H1 (cell line): ENCODE measurements around the gene ELMO1. TPM values are rescaled to one million over a fixed set of nuclear protein-coding genes. Genes with fewer than 3 reads are reported as not detected.

ENCODE experiments used
- CTCF ChIA-PET: fragments of 300-600 bp; sonication (Branson Sonifier 250); formaldehyde crosslinking; loops from one replicate; lab custom pipeline; 2021; ENCODE audit not compliant: partially characterized antibody; lab: Charles Lee
- POLR2A ChIA-PET: fragments of 300-600 bp; sonication (Branson Sonifier 250); formaldehyde crosslinking; loops from one replicate; lab custom pipeline; 2021; ENCODE audit warnings: inconsistent platforms; ENCODE audit not compliant: partially characterized antibody; lab: Charles Lee
- DNase-seq, 2 experiments: peaks; one replicate each; pipeline versions ENCODE4 v3.0.0 to v3.0.0-alpha.2; 2010 to 2022; ENCODE audit warnings: low spot score in 2 of 2, low read depth in 1 of 2, mixed read lengths in 1 of 2
- FAIRE-seq: peaks from 2 replicates; lab custom pipeline; 2011; peaks lifted over from hg19 to GRCh38; lab: Jason Lieb, UNC
- H2AFZ ChIP-seq: 2 replicates; pipeline ENCODE4 v1.8.1; 2012; ENCODE audit warnings: low read length, inconsistent platforms
- H2AK5ac ChIP-seq: 2 replicates; pipeline ENCODE4 v1.6.1; 2013; ENCODE audit warnings: low read depth, low read length
- H2BK120ac ChIP-seq: replicated peaks from 2 replicates; pipeline ENCODE3; 2013; ENCODE audit warnings: low read depth, low read length, inconsistent platforms
- H2BK12ac ChIP-seq: 2 replicates; pipeline ENCODE4 v1.6.1; 2013; ENCODE audit warnings: low read depth, low read length
- H2BK15ac ChIP-seq: 2 replicates; pipeline ENCODE4 v1.6.1; 2013; ENCODE audit warnings: low read length
- H2BK20ac ChIP-seq: 2 replicates; pipeline ENCODE4 v1.6.1; 2013; ENCODE audit warnings: low read length
- H2BK5ac ChIP-seq: 2 replicates; pipeline ENCODE4 v1.6.1; 2013; ENCODE audit warnings: low read depth, low read length
- H3K14ac ChIP-seq: 2 replicates; pipeline ENCODE4 v1.6.1; 2013; ENCODE audit warnings: inconsistent platforms; ENCODE audit not compliant: insufficient read length
- H3K18ac ChIP-seq: 2 replicates; pipeline ENCODE4 v1.6.1; 2013; ENCODE audit warnings: low read length; ENCODE audit errors: extremely low read depth
- H3K23ac ChIP-seq: 2 replicates; pipeline ENCODE4 v1.6.1; 2013; ENCODE audit warnings: inconsistent platforms; ENCODE audit not compliant: insufficient read length
- H3K23me2 ChIP-seq: 2 replicates; pipeline ENCODE4 v1.6.1; 2013; ENCODE audit warnings: low read depth, low read length
- H3K27ac ChIP-seq: 2 replicates; pipeline ENCODE4 v1.6.1; 2011; ENCODE audit warnings: low read depth, low read length, inconsistent platforms
- H3K27me3 ChIP-seq, 4 experiments: replicated peaks in 1 of 4; 1 replicate in 1 of 4; 2 replicates in 3 of 4; pipeline versions ENCODE4 v1.6.1 to v1.8.1; 2011 to 2013; ENCODE audit warnings: low read length in 3 of 4, mild to moderate bottlenecking in 3 of 4, inconsistent platforms in 2 of 4, mixed read lengths in 2 of 4, moderate library complexity in 1 of 4; ENCODE audit not compliant: control insufficient read depth in 3 of 4, insufficient read depth in 3 of 4; ENCODE audit errors: extremely low read depth in 1 of 4
- H3K36me3 ChIP-seq, 4 experiments: 2 replicates each; pipeline versions ENCODE4 v1.6.1 to v1.8.1; 2011 to 2013; ENCODE audit warnings: mild to moderate bottlenecking in 4 of 4, low read length in 3 of 4, moderate library complexity in 2 of 4, control low read depth in 1 of 4, inconsistent platforms in 1 of 4; ENCODE audit not compliant: insufficient read depth in 4 of 4, control insufficient read depth in 2 of 4
- H3K4ac ChIP-seq: replicated peaks from 2 replicates; pipeline ENCODE3; 2013; ENCODE audit warnings: low read length, low read depth, mixed read lengths, inconsistent platforms; ENCODE audit not compliant: insufficient read length
- H3K4me1 ChIP-seq, 4 experiments: replicated peaks in 1 of 4; 1 replicate in 1 of 4; 2 replicates in 3 of 4; pipeline versions ENCODE4 v1.6.1 to v1.8.1; 2011 to 2013; ENCODE audit warnings: low read length in 3 of 4, inconsistent platforms in 2 of 4, mixed read lengths in 1 of 4; ENCODE audit not compliant: insufficient read depth in 4 of 4, control insufficient read depth in 3 of 4
- H3K4me2 ChIP-seq, 2 experiments: 2 replicates each; pipeline versions ENCODE4 v1.6.1 to v1.8.1; 2011 to 2013; ENCODE audit warnings: low read depth in 2 of 2, low read length in 2 of 2, control low read depth in 1 of 2, inconsistent platforms in 1 of 2, mild to moderate bottlenecking in 1 of 2; ENCODE audit not compliant: insufficient read depth in 1 of 2
- H3K4me3 ChIP-seq, 4 experiments: fragments of 200-600, 300-600 bp in 1 of 4; sonication (generic), shearing (Covaris generic), sonication (Bioruptor Twin) in 1 of 4; 2 replicates each; pipeline versions ENCODE4 v1.5.1 to v1.8.1; 2011 to 2016; ENCODE audit warnings: low read length in 4 of 4, low read depth in 3 of 4, control low read depth in 2 of 4, inconsistent platforms in 2 of 4, mild to moderate bottlenecking in 2 of 4, mixed read lengths in 1 of 4, moderate library complexity in 1 of 4; ENCODE audit not compliant: insufficient read depth in 2 of 4; ENCODE audit errors: extremely low read depth in 1 of 4
- H3K56ac ChIP-seq: replicated peaks from 2 replicates; pipeline ENCODE3; 2013; ENCODE audit warnings: low read depth, mild to moderate bottlenecking, mixed read lengths, low read length, inconsistent platforms; ENCODE audit not compliant: insufficient read length
- H3K79me1 ChIP-seq: 2 replicates; pipeline ENCODE4 v1.6.1; 2013; ENCODE audit warnings: low read depth, low read length, control low read depth
- H3K79me2 ChIP-seq, 2 experiments: 2 replicates each; pipeline versions ENCODE4 v1.6.1 to v1.8.1; 2012 to 2013; ENCODE audit warnings: low read length in 2 of 2, mild to moderate bottlenecking in 2 of 2, inconsistent platforms in 1 of 2; ENCODE audit not compliant: insufficient read depth in 2 of 2, control insufficient read depth in 1 of 2
- H3K9ac ChIP-seq, 4 experiments: replicated peaks in 1 of 4; 1 replicate in 1 of 4; 2 replicates in 3 of 4; pipeline versions ENCODE4 v1.6.1 to v1.8.1; 2011 to 2013; ENCODE audit warnings: low read depth in 3 of 4, low read length in 3 of 4, control low read depth in 2 of 4, mild to moderate bottlenecking in 2 of 4, moderate library complexity in 2 of 4, inconsistent platforms in 1 of 4; ENCODE audit errors: extremely low read depth in 1 of 4
- H3K9me3 ChIP-seq, 2 experiments: 2 replicates each; pipeline versions ENCODE4 v1.6.1 to v1.8.1; 2012 to 2013; ENCODE audit warnings: mild to moderate bottlenecking in 2 of 2, moderate library complexity in 2 of 2, control low read depth in 1 of 2, inconsistent platforms in 1 of 2, low read depth in 1 of 2, low read length in 1 of 2, mixed read lengths in 1 of 2; ENCODE audit not compliant: insufficient read depth in 2 of 2
- H4K20me1 ChIP-seq, 2 experiments: replicated peaks in 1 of 2; 2 replicates each; pipeline versions ENCODE3 to v1.8.1; 2011 to 2013; ENCODE audit warnings: inconsistent platforms in 2 of 2, low read length in 2 of 2, mild to moderate bottlenecking in 1 of 2; ENCODE audit not compliant: insufficient read depth in 2 of 2, control insufficient read depth in 1 of 2
- H4K5ac ChIP-seq: 2 replicates; pipeline ENCODE4 v1.6.1; 2013; ENCODE audit warnings: low read length, low read depth, mixed read lengths, inconsistent platforms; ENCODE audit not compliant: insufficient read length
- H4K8ac ChIP-seq: 2 replicates; pipeline ENCODE4 v1.8.0; 2013; ENCODE audit warnings: mild to moderate bottlenecking, moderate library complexity, low read length, inconsistent platforms; ENCODE audit not compliant: insufficient read depth; ENCODE audit errors: extremely low read depth
- H4K91ac ChIP-seq: replicated peaks from 2 replicates; pipeline ENCODE3; 2013; ENCODE audit warnings: low read length, mixed read lengths, inconsistent platforms; ENCODE audit not compliant: insufficient read length
- ATF3 ChIP-seq: IDR thresholded peaks from 2 replicates; pipeline ENCODE4 v1.6.1; 2011; ENCODE audit warnings: low read depth, mild to moderate bottlenecking, low read length; ENCODE audit not compliant: insufficient read depth
- CTCF ChIP-seq, 3 experiments: IDR thresholded peaks; 1 replicate in 2 of 3; 2 replicates in 1 of 3; pipeline versions ENCODE4 v1.5.1 to v1.6.1; 2011; ENCODE audit warnings: low read length in 3 of 3, mild to moderate bottlenecking in 3 of 3, inconsistent platforms in 2 of 3, low read depth in 1 of 3, moderate library complexity in 1 of 3; ENCODE audit not compliant: insufficient read depth in 1 of 3; ENCODE audit errors: control extremely low read depth in 1 of 3
- POLR2AphosphoS5 ChIP-seq: IDR thresholded peaks from 2 replicates; pipeline ENCODE4 v1.6.1; 2011; ENCODE audit warnings: low read depth, low read length
- SIX5 ChIP-seq: IDR thresholded peaks from 2 replicates; pipeline ENCODE4 v1.6.1; 2011; ENCODE audit warnings: mild to moderate bottlenecking, low read depth, low read length
- TAF7 ChIP-seq: optimal IDR thresholded peaks from 2 replicates; pipeline ENCODE3; 2011; ENCODE audit warnings: low read depth, mild to moderate bottlenecking, inconsistent platforms, low read length, moderate library complexity, borderline replicate concordance
- TEAD4 ChIP-seq: IDR thresholded peaks from 2 replicates; pipeline ENCODE4 v1.6.1; 2012; ENCODE audit warnings: low read depth, low read length, inconsistent platforms, mixed read lengths
- USF2 ChIP-seq: IDR thresholded peaks from 2 replicates; pipeline ENCODE4 v1.6.1; 2011; ENCODE audit warnings: low read length, improper control_type of control experiment
- YY1 ChIP-seq: IDR thresholded peaks from 2 replicates; pipeline ENCODE4 v1.6.1; 2011; ENCODE audit warnings: low read depth, mild to moderate bottlenecking, low read length
- WGBS, 2 experiments: shearing (Covaris generic) in 1 of 2; methylation state at CpG; one replicate each; pipeline versions ENCODE4 v1.1.6 to v1.1.7; 2013 to 2015; ENCODE audit warnings: low lambda C conversion rate in 2 of 2, mixed read lengths in 2 of 2, inconsistent platforms in 1 of 2, low coverage in 1 of 2, missing lambda C conversion rate in 1 of 2; ENCODE audit not compliant: insufficient replicate concordance in 2 of 2, insufficient coverage in 1 of 2, insufficient read length in 1 of 2; ENCODE audit errors: extremely low coverage in 1 of 2, missing lambda C conversion rate in 1 of 2; 5-methylcytosine and 5-hydroxymethylcytosine counted together
- polyA plus RNA-seq, 7 experiments: library from polyadenylated mRNA; depleted of rRNA in 3 of 7; stranded (reverse) in 5 of 7; unstranded in 2 of 7; fragments of >200 nt in 5 of 7; fragments of 200-250 nt in 2 of 7; gene quantifications; 1 replicate in 5 of 7; 2 replicates in 1 of 7; 4 replicates in 1 of 7; pipeline versions ENCODE4 v1.2.1 to v1.2.3, GENCODE V29; 2011 to 2013; ENCODE audit warnings: missing spikeins in 2 of 7, mixed read lengths in 2 of 7
- total RNA-seq: library from RNA; stranded (reverse); fragmentation: NEBNext Ultra II Directional; extraction: Animal tissue kit (Norgen Biotek cat#: 25700); gene quantifications from 2 replicates; pipeline ENCODE4 v1.2.1, GENCODE V29; 2021

Gene ELMO1
- total and polyA plus RNA-seq, 2 of the 8 experiments (the other 6 are each of a cell fraction or from before 2014, with no cell fraction given) = 18.4 to 21.0 TPM

DNA sequence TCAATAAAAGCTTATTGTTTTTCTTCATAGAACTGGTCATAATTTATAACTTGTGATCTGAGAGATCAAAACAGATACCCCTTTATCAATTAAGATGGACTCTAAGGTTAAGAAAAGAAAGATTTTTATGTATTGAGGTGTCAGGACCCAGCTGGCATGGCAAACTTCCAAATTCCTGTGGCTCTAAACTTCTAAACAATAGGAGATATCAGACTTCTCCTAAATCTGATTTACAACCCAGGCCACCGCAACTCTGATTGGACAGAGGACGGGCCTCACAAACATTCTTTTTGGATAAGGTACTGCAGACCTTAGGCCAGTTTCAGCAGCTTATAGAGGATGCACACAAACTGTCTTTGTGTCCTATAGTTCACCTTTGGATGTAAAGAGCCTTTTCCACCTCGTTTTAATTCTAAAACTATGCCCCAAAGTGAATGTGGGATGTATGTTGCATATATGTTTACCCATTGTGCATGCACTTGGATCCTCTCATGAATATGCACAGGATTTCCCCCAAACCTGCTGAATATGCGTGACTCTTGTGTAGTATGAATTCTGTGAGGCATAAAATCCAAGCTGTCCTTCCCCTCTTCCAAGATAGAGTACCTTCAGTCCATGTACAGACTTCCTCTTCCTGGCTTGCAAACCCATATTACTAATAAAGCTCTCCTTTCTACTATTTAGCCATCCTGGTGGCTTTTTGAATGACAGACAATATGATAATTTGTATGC lies 69.0 kb downstream of the ELMO1 start:
- H3K9ac ChIP-seq = no peak overlapping the region
- ChIA-PET CTCF (interaction anchor here (0.9 kb wide), 1 partner anchor 144 kb away, joined by 4 read pairs; no protein-coding TSS in a partner anchor), POLR2A (interaction anchor here (0.9 to 1.2 kb wide), 2 partner anchors 10 to 17 kb away, joined by 3 read pairs; no protein-coding TSS in a partner anchor)
- H3K4ac ChIP-seq = no peak overlapping the region
- H2BK15ac ChIP-seq = no peak overlapping the region
- peaks cover 0 to 5% (median 1%) of the 10 kb centered on the region in 4 experiments; a peak in 3 of 7 replicates for H3K4me1 ChIP-seq
- H3K79me1 ChIP-seq = no peaks in the 10 kb centered on the region
- no peak overlapping the region for H3K18ac ChIP-seq
- H3K23me2 ChIP-seq = no peaks in the 10 kb centered on the region
- H3K4me2 ChIP-seq = no peak overlapping the region
- no peak overlapping the region for H3K23ac ChIP-seq
- H3K9me3 ChIP-seq = peaks cover 17 to 21% of the 10 kb centered on the region in 2 experiments; a peak in 3 of 4 replicates
- no peak overlapping the region for H2BK120ac ChIP-seq
- H3K27ac ChIP-seq = no peak overlapping the region
- peaks cover 0 to 15% (median 0%) of the 10 kb centered on the region in 4 experiments; a peak in 2 of 8 replicates for H3K36me3 ChIP-seq
- H3K79me2 ChIP-seq = peaks cover 0 to 3% of the 10 kb centered on the region in 2 experiments; a peak in 1 of 4 replicates
- H4K20me1 ChIP-seq = no peaks in the 10 kb centered on the region
- no peak overlapping the region for H2BK20ac ChIP-seq
- no peak overlapping the region for H4K8ac ChIP-seq
- H4K91ac ChIP-seq = no peak overlapping the region
- no peak for DNase-seq
- no peak overlapping the region for H3K14ac ChIP-seq
- H4K5ac ChIP-seq = no peak overlapping the region
- WGBS, 2 experiments = 90% methylated on average over 4 of the region's 4 CpGs; no CpG with 5 or more reads in 1 of the 2 experiments
- H2AFZ ChIP-seq = no peak overlapping the region
- no peak overlapping the region for H3K4me3 ChIP-seq
- no peak overlapping the region for H2BK5ac ChIP-seq
- H3K56ac ChIP-seq = no peak overlapping the region
- no peak overlapping the region for H2AK5ac ChIP-seq
- H3K27me3 ChIP-seq = no peaks in the 10 kb centered on the region
- H2BK12ac ChIP-seq = no peak overlapping the region
- FAIRE-seq = no peak
- no peak for TF ChIP-seq YY1
- TF ChIP-seq POLR2AphosphoS5 = no peak
- TF ChIP-seq SIX5 = no peak
- no peak for TF ChIP-seq TAF7
- TF ChIP-seq CTCF (IDR thresholded peaks at IDR 0.05; ENCODE audit: control extremely low read depth in 1 of 3, insufficient read depth in 1 of 3, low read depth in 1 of 3, low read length in 3 of 3) = no peak
- TF ChIP-seq TEAD4 = no peak
- TF ChIP-seq ATF3 = no peak
- no peak for TF ChIP-seq USF2
